ENCODE data around the gene MTFR2.

- TF ChIP-seq CTCF (conservative IDR thresholded peaks at IDR 0.05; ENCODE audit: low read depth in 2 of 2) (peak; percentile 99 to 100), POLR2AphosphoS5 (IDR thresholded peaks at IDR 0.05; ENCODE audit: low read depth) (no peak), STAT1 (IDR thresholded peaks at IDR 0.05; ENCODE audit: unreplicated experiment) (no peak), EZH2 (IDR thresholded peaks at IDR 0.05; ENCODE audit: low read depth, unreplicated experiment) (no peak), EZH2phosphoT487 (IDR thresholded peaks at IDR 0.05; ENCODE audit: unreplicated experiment) (no peak), CREB1 (CRISPR knock-in tag; IDR thresholded peaks at IDR 0.05; ENCODE audit: low read depth) (no peak), REST (IDR thresholded peaks at IDR 0.05; ENCODE audit: unreplicated experiment) (no peak), JUNB (IDR thresholded peaks at IDR 0.05; ENCODE audit: unreplicated experiment) (no peak), ZNF114 (CRISPR knock-in tag; IDR thresholded peaks at IDR 0.05) (no peak), ETS1 (IDR thresholded peaks at IDR 0.05) (no peak), ZNF331 (CRISPR knock-in tag; IDR thresholded peaks at IDR 0.05; ENCODE audit: low read depth) (no peak)
Observed at GRCh38 chr6:136226027-136226673, 24.0 kb downstream of the MTFR2 start.
